Ascending aorta (tissue), 2 donors: ENCODE measurements around the gene LHFPL6. TPM values are rescaled to one million over a fixed set of nuclear protein-coding genes. Genes with fewer than 3 reads are reported as not detected.

Experiments used
- DNase-seq, 2 donors: peaks; one replicate each; pipeline ENCODE4 v3.0.0-alpha.2; 2019; ENCODE audit warnings: low spot score in 2 of 2
- H3K27ac ChIP-seq, 2 donors: fragments of 200-600 bp; sonication (generic); one replicate each; pipeline ENCODE4 v1.5.1; 2016 to 2017; ENCODE audit warnings: mild to moderate bottlenecking in 1 of 2
- H3K27me3 ChIP-seq: fragments of 200-600 bp; sonication (generic); one replicate; pipeline ENCODE4 v1.5.1; 2017
- H3K36me3 ChIP-seq, 2 donors: fragments of 200-600 bp; sonication (generic); one replicate each; pipeline ENCODE4 v1.5.1; 2016
- H3K4me1 ChIP-seq, 2 donors: fragments of 200-600 bp; sonication (generic); one replicate each; pipeline ENCODE4 v1.5.1; 2016 to 2017; ENCODE audit warnings: mild to moderate bottlenecking in 1 of 2
- H3K4me3 ChIP-seq, 2 donors: fragments of 200-600 bp; sonication (generic); one replicate each; pipeline ENCODE4 v1.5.1; 2016 to 2017; ENCODE audit warnings: mild to moderate bottlenecking in 1 of 2
- H3K9me3 ChIP-seq, 2 donors: fragments of 200-600 bp; sonication (generic); one replicate each; pipeline ENCODE4 v1.5.1; 2016
- intact Hi-C: fragments of 100-400 bp; cut with DNase I; formaldehyde crosslinking; loops from one replicate; pipeline ENCODE4 v1.15.1; 2023
- total RNA-seq: library from RNA; depleted of rRNA; stranded (reverse); fragments of >200 nt; gene quantifications from one replicate; pipeline ENCODE4 v1.1.0, GENCODE V29; 2016
- TF ChIP-seq, protein P1 (sequence below), 3 experiments: fragments of 200-600 bp in 2 of 3; fragments of 450-650 bp in 1 of 3; sonication (generic) in 2 of 3; IDR thresholded peaks; one replicate each; pipeline ENCODE4 v1.5.1; 2016 to 2019; ENCODE audit warnings: antibody characterized with exemption in 3 of 3, mild to moderate bottlenecking in 1 of 3, moderate library complexity in 1 of 3

The LHFPL6 gene
- total RNA-seq, 1 donor from 2014 or later, result 69.4 TPM

DNA sequence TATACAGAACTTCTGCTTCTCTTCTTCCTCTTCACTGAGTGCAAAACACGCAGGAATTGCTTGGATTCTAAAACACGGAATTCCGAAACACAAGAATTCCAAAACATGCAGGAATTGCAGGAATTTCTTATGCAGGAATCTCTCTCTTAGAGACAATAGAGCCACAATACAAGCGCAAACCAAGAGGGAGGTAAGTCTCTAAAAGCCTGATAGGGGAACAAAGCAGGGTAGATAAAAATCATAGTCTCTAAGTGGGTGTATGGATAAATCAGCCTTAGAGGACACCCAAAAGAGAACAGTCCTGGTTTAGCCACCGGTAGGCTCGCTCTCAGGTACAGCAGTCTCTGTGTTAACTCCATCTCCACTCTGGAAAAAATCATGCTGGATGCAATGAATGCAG lies 112.9 kb downstream of the LHFPL6 start:
- Histone ChIP-seq H3K4me1 (no peaks in the 10 kb centered on the region), H3K27me3 (no peaks in the 10 kb centered on the region), H3K9me3 (no peaks in the 10 kb centered on the region), H3K27ac (no peak overlapping the region), H3K36me3 (no peaks in the 10 kb centered on the region), H3K4me3 (no peak overlapping the region)
- TF ChIP-seq, protein P1, sequence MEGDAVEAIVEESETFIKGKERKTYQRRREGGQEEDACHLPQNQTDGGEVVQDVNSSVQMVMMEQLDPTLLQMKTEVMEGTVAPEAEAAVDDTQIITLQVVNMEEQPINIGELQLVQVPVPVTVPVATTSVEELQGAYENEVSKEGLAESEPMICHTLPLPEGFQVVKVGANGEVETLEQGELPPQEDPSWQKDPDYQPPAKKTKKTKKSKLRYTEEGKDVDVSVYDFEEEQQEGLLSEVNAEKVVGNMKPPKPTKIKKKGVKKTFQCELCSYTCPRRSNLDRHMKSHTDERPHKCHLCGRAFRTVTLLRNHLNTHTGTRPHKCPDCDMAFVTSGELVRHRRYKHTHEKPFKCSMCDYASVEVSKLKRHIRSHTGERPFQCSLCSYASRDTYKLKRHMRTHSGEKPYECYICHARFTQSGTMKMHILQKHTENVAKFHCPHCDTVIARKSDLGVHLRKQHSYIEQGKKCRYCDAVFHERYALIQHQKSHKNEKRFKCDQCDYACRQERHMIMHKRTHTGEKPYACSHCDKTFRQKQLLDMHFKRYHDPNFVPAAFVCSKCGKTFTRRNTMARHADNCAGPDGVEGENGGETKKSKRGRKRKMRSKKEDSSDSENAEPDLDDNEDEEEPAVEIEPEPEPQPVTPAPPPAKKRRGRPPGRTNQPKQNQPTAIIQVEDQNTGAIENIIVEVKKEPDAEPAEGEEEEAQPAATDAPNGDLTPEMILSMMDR (IDR thresholded peaks at IDR 0.05), result no peak
- intact Hi-C loops, result no loop called here
- no peak for DNase-seq

DNA sequence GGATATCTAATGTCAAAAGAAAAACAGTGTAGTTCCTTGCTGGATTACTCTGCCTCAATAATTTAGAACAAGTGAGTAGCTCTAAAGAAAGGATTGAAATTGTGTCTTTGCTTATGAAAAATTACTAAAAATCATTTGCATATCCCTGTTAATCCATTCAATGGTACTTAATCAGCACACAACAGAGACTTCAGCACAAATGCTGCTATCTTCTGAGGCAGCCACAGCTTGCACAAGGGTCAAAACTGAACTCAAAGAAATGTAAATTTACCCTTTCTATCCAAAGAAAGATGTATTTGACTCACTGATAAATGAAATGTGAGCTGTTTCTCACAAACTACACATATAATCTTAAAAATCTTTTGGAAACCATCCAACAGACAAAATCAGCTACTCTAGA lies 116.2 kb downstream of the LHFPL6 start:
- no peaks in the 10 kb centered on the region for H3K36me3 ChIP-seq
- no peaks in the 10 kb centered on the region for H3K9me3 ChIP-seq
- no peak overlapping the region for H3K27ac ChIP-seq
- no peak overlapping the region for H3K4me3 ChIP-seq
- H3K4me1 ChIP-seq, result peaks cover 0 to 2% of the 10 kb centered on the region in 2 donors
- intact Hi-C loops, result no loop called here
- H3K27me3 ChIP-seq, result no peaks in the 10 kb centered on the region
- TF ChIP-seq, protein P1 (IDR thresholded peaks at IDR 0.05), result no peak
- no peak for DNase-seq

DNA sequence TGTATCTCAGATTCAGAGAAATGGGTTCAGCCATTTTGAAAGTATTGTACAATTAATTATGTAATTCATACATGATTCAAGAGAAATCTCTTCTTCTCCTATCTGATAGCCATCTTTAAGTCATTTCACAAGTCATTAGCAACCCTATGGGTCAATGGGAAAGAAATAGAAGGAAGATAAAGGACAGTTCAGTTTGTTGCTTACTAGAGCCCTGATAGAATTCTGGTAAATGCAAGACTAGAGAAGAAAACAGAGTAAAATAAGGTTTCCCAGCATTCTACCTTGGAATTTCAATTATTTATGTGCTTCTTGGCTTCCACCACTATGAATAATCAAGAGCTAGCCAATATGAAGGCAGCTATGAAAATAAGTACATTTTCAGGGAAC lies 117.7 kb downstream of the LHFPL6 start:
- H3K4me3 ChIP-seq, result no peak overlapping the region
- TF ChIP-seq, protein P1 (IDR thresholded peaks at IDR 0.05), result no peak
- H3K27me3 ChIP-seq, result no peaks in the 10 kb centered on the region
- H3K9me3 ChIP-seq, result no peaks in the 10 kb centered on the region
- DNase-seq, result no peak
- H3K36me3 ChIP-seq, result no peaks in the 10 kb centered on the region
- H3K4me1 ChIP-seq, result peaks cover 0 to 2% of the 10 kb centered on the region in 2 donors
- intact Hi-C loops, result no loop called here
- H3K27ac ChIP-seq, result no peak overlapping the region

DNA sequence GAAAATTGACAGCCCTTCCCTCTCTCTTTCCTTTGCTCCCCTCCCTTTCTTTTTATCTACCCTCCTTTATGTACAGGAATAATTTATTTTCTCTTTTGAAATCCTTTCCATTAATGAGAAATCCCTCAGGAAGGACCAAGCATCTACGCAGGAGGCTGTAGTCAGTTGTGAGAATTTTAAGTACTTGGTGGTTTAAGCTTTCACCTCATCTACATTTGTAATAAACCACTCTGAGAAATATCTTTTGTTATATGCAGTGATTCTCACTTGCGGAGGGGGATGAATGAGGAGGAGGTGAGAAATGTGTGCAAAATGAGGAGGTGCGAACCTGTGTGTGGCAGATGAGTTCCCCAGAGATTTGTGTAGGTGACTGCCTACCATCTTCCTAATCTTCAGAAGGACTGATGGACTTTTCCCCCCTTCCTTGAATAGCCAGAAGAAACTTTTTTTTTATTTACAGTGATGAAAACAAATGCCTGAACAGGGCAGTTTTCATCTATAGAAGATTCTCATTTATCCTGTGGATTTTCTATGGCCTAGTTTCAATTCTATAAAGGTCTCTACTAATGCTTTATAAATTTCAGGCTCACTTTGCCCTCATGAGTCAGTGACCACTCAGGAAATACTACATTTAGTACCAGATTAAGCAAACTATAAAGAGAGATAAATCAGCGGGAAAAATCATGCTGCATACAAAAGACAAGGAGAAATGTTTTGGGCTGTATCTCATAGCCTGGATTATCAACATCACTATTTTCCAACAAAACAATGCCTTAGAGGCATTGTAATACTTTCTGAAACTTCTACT lies 118.3 kb downstream of the LHFPL6 start:
- H3K9me3 ChIP-seq, result no peaks in the 10 kb centered on the region
- H3K36me3 ChIP-seq, result no peaks in the 10 kb centered on the region
- TF ChIP-seq, protein P1 (IDR thresholded peaks at IDR 0.05), result no peak
- no peaks in the 10 kb centered on the region for H3K27me3 ChIP-seq
- no peak for DNase-seq
- intact Hi-C loops, result no loop called here
- H3K4me3 ChIP-seq, result no peak overlapping the region
- no peak overlapping the region for H3K27ac ChIP-seq
- H3K4me1 ChIP-seq, result peaks cover 0 to 5% of the 10 kb centered on the region in 2 donors

DNA sequence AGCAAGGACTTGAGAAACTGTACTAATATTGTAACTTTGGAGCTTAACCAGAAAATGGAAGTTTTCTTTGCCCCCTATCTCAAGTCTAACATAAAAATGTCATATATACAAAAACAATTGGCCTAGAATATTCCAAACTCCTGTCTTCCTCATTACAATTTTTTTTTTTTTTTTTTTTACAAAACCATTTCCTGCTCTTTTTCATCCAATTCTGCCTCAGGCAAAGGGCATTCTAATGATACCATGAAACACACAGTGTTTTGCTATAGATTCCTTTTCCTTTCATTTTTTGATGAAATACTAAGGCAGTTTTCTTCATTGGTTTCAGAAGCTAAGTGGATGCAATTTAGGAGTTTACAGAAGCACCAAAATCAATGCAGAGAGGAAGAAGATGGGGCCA lies 119.7 kb downstream of the LHFPL6 start:
- Histone ChIP-seq H3K9me3 (no peaks in the 10 kb centered on the region), H3K4me1 (peaks cover 0 to 8% of the 10 kb centered on the region in 2 donors), H3K36me3 (no peaks in the 10 kb centered on the region), H3K27me3 (no peaks in the 10 kb centered on the region), H3K27ac (no peak overlapping the region), H3K4me3 (no peak overlapping the region)
- DNase-seq, result no peak
- intact Hi-C loops, result no loop called here
- TF ChIP-seq, protein P1 (IDR thresholded peaks at IDR 0.05), result no peak
